IPS-11a (cell line): Measurements from ENCODE around the gene C2CD2.

ENCODE experiments used
- H3K4me3 ChIP-seq: one replicate; pipeline ENCODE4 v1.5.1; 2013; ENCODE audit warnings: low read depth, low read length, control low read depth

Gene C2CD2

GRCh38 chr21:41933313-41934079, 20.3 kb downstream of the C2CD2 start:
- H3K4me3 ChIP-seq: no peak overlapping the region

GRCh38 chr21:41932576-41933312, 21.1 kb downstream of the C2CD2 start:
- no peak overlapping the region for H3K4me3 ChIP-seq

GRCh38 chr21:41932191-41932575, 21.6 kb downstream of the C2CD2 start:
- H3K4me3 ChIP-seq: no peak overlapping the region

GRCh38 chr21:41931041-41931451, 22.8 kb downstream of the C2CD2 start:
- H3K4me3 ChIP-seq: no peak overlapping the region

GRCh38 chr21:41929248-41929647, 24.6 kb downstream of the C2CD2 start:
- H3K4me3 ChIP-seq: no peak overlapping the region

- no peak overlapping the region for H3K4me3 ChIP-seq
These were observed 25.1 kb downstream of the C2CD2 start for GRCh38 chr21:41928621-41929220.

GRCh38 chr21:41927727-41928409, 25.9 kb downstream of the C2CD2 start:
- H3K4me3 ChIP-seq: no peak overlapping the region

- H3K4me3 ChIP-seq: no peak overlapping the region
These were observed 27.0 kb downstream of the C2CD2 start for GRCh38 chr21:41926807-41927171.

- H3K4me3 ChIP-seq: no peak overlapping the region
These were observed 27.6 kb downstream of the C2CD2 start for GRCh38 chr21:41926117-41926806.

GRCh38 chr21:41925767-41926116, 28.1 kb downstream of the C2CD2 start:
- no peak overlapping the region for H3K4me3 ChIP-seq

GRCh38 chr21:41924368-41924754, 29.5 kb downstream of the C2CD2 start:
- H3K4me3 ChIP-seq: no peak overlapping the region

- H3K4me3 ChIP-seq: no peak overlapping the region
These were observed 30.0 kb downstream of the C2CD2 start for GRCh38 chr21:41923631-41924367.

GRCh38 chr21:41923186-41923585, 30.6 kb downstream of the C2CD2 start:
- H3K4me3 ChIP-seq: no peak overlapping the region

- H3K4me3 ChIP-seq: no peak overlapping the region
These were observed 32.8 kb downstream of the C2CD2 start for GRCh38 chr21:41921021-41921420.

GRCh38 chr21:41920476-41920875, 33.3 kb downstream of the C2CD2 start:
- no peak overlapping the region for H3K4me3 ChIP-seq

- H3K4me3 ChIP-seq: no peak overlapping the region
These were observed 34.0 kb downstream of the C2CD2 start for GRCh38 chr21:41919666-41920398.

GRCh38 chr21:41918561-41919358, 35.1 kb downstream of the C2CD2 start:
- H3K4me3 ChIP-seq: no peak overlapping the region

GRCh38 chr21:41917531-41917930, 36.3 kb downstream of the C2CD2 start:
- H3K4me3 ChIP-seq: no peak overlapping the region

- H3K4me3 ChIP-seq: no peak overlapping the region
These were observed 36.9 kb downstream of the C2CD2 start for GRCh38 chr21:41916888-41917433.
